HG02884 (cell line): ENCODE results near the gene GPR158.

ENCODE experiments used
- ATAC-seq: cut with Tn5 transposase; IDR thresholded peaks from one replicate; pipeline ENCODE4 v1.9.1; 2021; ENCODE audit warnings: mild to moderate bottlenecking, moderate library complexity; ENCODE audit not compliant: unreplicated experiment

Gene GPR158

GRCh38 chr10:25191162-25191895, 16.5 kb downstream of the GPR158 start:
- ATAC-seq = no peak

GRCh38 chr10:25198151-25198550, 23.4 kb downstream of the GPR158 start:
- no peak for ATAC-seq

GRCh38 chr10:25206693-25207414, 32.1 kb downstream of the GPR158 start:
- no peak for ATAC-seq

- no peak for ATAC-seq
Measured at GRCh38 chr10:25209618-25210017, 34.8 kb downstream of the GPR158 start.

- ATAC-seq = no peak
Measured at GRCh38 chr10:25210265-25210664, 35.5 kb downstream of the GPR158 start.

GRCh38 chr10:25220156-25220555, 45.4 kb downstream of the GPR158 start:
- ATAC-seq = no peak

GRCh38 chr10:25222085-25222660, 47.4 kb downstream of the GPR158 start:
- no peak for ATAC-seq

- ATAC-seq = no peak
Measured at GRCh38 chr10:25226775-25227682, 52.2 kb downstream of the GPR158 start.

- no peak for ATAC-seq
Measured at GRCh38 chr10:25231751-25232150, 57.0 kb downstream of the GPR158 start.

- ATAC-seq = no peak
Measured at GRCh38 chr10:25232204-25232603, 57.4 kb downstream of the GPR158 start.

GRCh38 chr10:25245165-25245564, 70.4 kb downstream of the GPR158 start:
- ATAC-seq = no peak

- no peak for ATAC-seq
Measured at GRCh38 chr10:25257646-25258045, 82.8 kb downstream of the GPR158 start.

GRCh38 chr10:25261110-25261509, 86.3 kb downstream of the GPR158 start:
- no peak for ATAC-seq

GRCh38 chr10:25261558-25261957, 86.8 kb downstream of the GPR158 start:
- no peak for ATAC-seq

GRCh38 chr10:25263931-25264330, 89.1 kb downstream of the GPR158 start:
- no peak for ATAC-seq

- no peak for ATAC-seq
Measured at GRCh38 chr10:25278180-25278579, 103.4 kb downstream of the GPR158 start.

- no peak for ATAC-seq
Measured at GRCh38 chr10:25280076-25280475, 105.3 kb downstream of the GPR158 start.

GRCh38 chr10:25280573-25280972, 105.8 kb downstream of the GPR158 start:
- no peak for ATAC-seq

GRCh38 chr10:25285809-25286208, 111.0 kb downstream of the GPR158 start:
- no peak for ATAC-seq

GRCh38 chr10:25288181-25288580, 113.4 kb downstream of the GPR158 start:
- ATAC-seq = no peak
